Mucosa of descending colon (tissue), 3 donors: Measurements from ENCODE around the gene ZNF416. TPM values are rescaled to one million over a fixed set of nuclear protein-coding genes. Genes with fewer than 3 reads are reported as not detected.

ENCODE experiments used
- ATAC-seq: fragments of 200-7000 bp; cut with Tn5 transposase; one replicate; pipeline ENCODE4 v1.9.1; 2020; ENCODE audit warnings: mild to moderate bottlenecking, moderate library complexity
- DNase-seq, 3 donors: peaks; one replicate each; pipeline ENCODE4 v3.0.0-alpha.2; 2020
- H3K36me3 ChIP-seq: fragments of 200-600 bp; one replicate; pipeline ENCODE4 v1.8.0; 2021; ENCODE audit warnings: low read depth, mild to moderate bottlenecking
- H3K4me1 ChIP-seq: fragments of 200-600 bp; one replicate; pipeline ENCODE4 v1.8.0; 2021; ENCODE audit warnings: low read depth, mild to moderate bottlenecking
- H3K4me3 ChIP-seq: fragments of 200-600 bp; one replicate; pipeline ENCODE4 v1.8.0; 2021; ENCODE audit warnings: mild to moderate bottlenecking
- H3K9me3 ChIP-seq: fragments of 200-600 bp; one replicate; pipeline ENCODE4 v1.8.0; 2021; ENCODE audit warnings: mild to moderate bottlenecking
- CTCF ChIP-seq: fragments of 200-600 bp; IDR thresholded peaks from one replicate; pipeline ENCODE4 v1.8.0; 2022; ENCODE audit warnings: antibody characterized with exemption, mild to moderate bottlenecking
- intact Hi-C, 2 donors: fragments of 100-400 bp; cut with DNase I in 1 of 2; cut with micrococcal nuclease in 1 of 2; formaldehyde crosslinking; loops; one replicate each; pipeline versions ENCODE4 v1.11.0 to v1.11.1; 2022; cut with DNase I, micrococcal nuclease
- total RNA-seq, 3 donors: library from RNA; stranded (reverse); fragmentation: NEBNext Ultra II Directional in 2 of 3; extraction: Animal tissue kit (Norgen Biotek cat#: 25700) in 2 of 3; gene quantifications; one replicate each; pipeline versions ENCODE4 v1.2.1 to v1.2.4, GENCODE V29; 2021 to 2023
- donor health status: DM: no; HTN: no; CAD: no; lungs with moderate emphysema.
- donor health status: DM: no; HTN: no; CAD: no.
- donor health status: DM: no; HTN: yes; CAD: no.

The ZNF416 gene
- total RNA-seq, 3 donors from 2014 or later, result 2.0 to 5.0 (median 2.9) TPM

DNA sequence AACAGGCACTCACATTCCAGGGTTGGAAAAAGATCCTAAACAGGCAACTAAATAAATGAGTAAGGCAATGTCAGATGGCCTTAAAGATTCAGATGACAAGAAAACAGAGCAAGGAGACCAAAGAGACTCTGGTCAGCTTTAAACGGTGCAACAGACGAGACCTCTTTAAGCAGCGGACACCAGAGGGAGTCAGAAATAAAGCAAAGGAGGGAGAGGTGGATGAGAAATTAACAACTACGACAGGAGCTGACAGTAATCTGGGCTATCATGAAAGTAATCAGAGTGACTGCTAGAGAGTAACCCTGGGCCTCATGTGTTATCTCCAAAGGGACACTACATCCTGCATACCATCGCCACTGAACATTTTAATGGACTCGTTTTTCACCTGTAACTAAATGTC, 20.2 kb downstream of the ZNF416 start:
- no peak for DNase-seq
- H3K4me1 ChIP-seq, result no peaks in the 10 kb centered on the region
- intact Hi-C loops, result no loop called here
- no peak overlapping the region for H3K4me3 ChIP-seq
- H3K36me3 ChIP-seq, result peaks cover 8% of the 10 kb centered on the region
- ATAC-seq, result no peak
- H3K9me3 ChIP-seq, result peaks cover 57% of the 10 kb centered on the region
- no peak for TF ChIP-seq CTCF

GRCh38 chr19:57557659-57558058, 21.1 kb downstream of the ZNF416 start:
- ATAC-seq (no peak), DNase-seq (no peak)
- H3K36me3 ChIP-seq, result peaks cover 8% of the 10 kb centered on the region
- no peak for TF ChIP-seq CTCF
- intact Hi-C loops, result no loop called here
- no peak overlapping the region for H3K4me3 ChIP-seq
- H3K4me1 ChIP-seq, result no peaks in the 10 kb centered on the region
- peaks cover 57% of the 10 kb centered on the region for H3K9me3 ChIP-seq

DNA sequence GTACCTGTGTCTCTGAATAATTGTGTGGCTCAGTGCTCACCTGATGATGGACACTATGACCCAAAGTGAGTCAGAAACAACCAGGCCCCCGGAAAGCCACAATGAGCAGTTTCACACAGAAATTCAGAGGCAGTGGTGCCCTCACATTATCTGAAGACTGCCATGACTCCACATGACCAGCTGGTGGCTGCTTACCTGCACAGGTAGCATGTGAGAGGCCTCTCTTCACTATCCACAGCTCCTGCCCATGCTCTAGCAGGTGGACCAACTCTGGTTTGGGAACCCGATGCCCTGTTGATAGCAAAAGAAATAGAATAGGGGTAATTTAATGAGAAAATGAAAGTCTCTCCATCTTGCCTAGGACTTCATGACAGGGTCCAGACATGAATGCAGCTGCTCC, 26.3 kb downstream of the ZNF416 start:
- no peak for DNase-seq
- intact Hi-C loops, result no loop called here
- TF ChIP-seq CTCF, result no peak
- Histone ChIP-seq H3K9me3 (peaks cover 86% of the 10 kb centered on the region), H3K4me1 (no peaks in the 10 kb centered on the region), H3K36me3 (peaks cover 11% of the 10 kb centered on the region), H3K4me3 (no peak overlapping the region)
- ATAC-seq, result no peak

GRCh38 chr19:57546513-57546912, 32.2 kb downstream of the ZNF416 start:
- peaks cover 99% of the 10 kb centered on the region for H3K9me3 ChIP-seq
- H3K4me1 ChIP-seq, result no peaks in the 10 kb centered on the region
- intact Hi-C loops, result no loop called here
- TF ChIP-seq CTCF, result no peak
- no peak for ATAC-seq
- peaks cover 11% of the 10 kb centered on the region for H3K36me3 ChIP-seq
- DNase-seq, result no peak
- H3K4me3 ChIP-seq, result no peak overlapping the region

GRCh38 chr19:57537953-57538547, 40.7 kb downstream of the ZNF416 start:
- peaks cover 100% of the 10 kb centered on the region for H3K9me3 ChIP-seq
- DNase-seq, result no peak

More at GRCh38 chr19:57537953-57538547, 40.7 kb downstream of the ZNF416 start:
- intact Hi-C loops, result no loop called here
- no peaks in the 10 kb centered on the region for H3K4me1 ChIP-seq
- ATAC-seq, result no peak
- no peak overlapping the region for H3K4me3 ChIP-seq
- TF ChIP-seq CTCF, result no peak
- peaks cover 4% of the 10 kb centered on the region for H3K36me3 ChIP-seq
